ENCODE measurements around the gene HHLA2.

The HHLA2 gene

DNA sequence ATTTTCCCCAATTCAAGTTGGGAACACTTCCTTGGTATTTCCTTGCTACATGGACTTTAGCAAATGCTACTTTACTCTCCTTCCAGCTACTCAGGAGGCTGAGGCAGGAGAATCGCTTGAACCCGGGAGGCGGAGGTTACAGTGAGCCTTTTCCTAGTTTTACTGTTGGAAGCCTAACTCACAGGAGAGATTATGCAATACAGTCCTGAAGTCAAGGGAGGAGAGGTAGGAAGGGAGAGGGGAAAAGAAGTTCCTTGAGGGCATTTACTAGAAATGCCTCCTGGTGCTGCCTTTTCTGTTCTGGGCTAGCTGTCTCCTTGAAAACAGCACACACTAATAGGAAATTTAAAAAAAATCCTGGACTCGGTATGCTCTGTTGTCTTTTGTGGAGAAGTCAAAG lies 6.2 kb downstream of the HHLA2 start:
- no peak for ATAC-seq
- no peak for TF ChIP-seq SNAI2 (CRISPR knock-in tag; IDR thresholded peaks at IDR 0.05)
- no peak for TF ChIP-seq ZFP30 (CRISPR knock-in tag; IDR thresholded peaks at IDR 0.05)
- TF ChIP-seq CSDC2 (CRISPR knock-in tag; IDR thresholded peaks at IDR 0.05): no peak
- TF ChIP-seq, protein P1, sequence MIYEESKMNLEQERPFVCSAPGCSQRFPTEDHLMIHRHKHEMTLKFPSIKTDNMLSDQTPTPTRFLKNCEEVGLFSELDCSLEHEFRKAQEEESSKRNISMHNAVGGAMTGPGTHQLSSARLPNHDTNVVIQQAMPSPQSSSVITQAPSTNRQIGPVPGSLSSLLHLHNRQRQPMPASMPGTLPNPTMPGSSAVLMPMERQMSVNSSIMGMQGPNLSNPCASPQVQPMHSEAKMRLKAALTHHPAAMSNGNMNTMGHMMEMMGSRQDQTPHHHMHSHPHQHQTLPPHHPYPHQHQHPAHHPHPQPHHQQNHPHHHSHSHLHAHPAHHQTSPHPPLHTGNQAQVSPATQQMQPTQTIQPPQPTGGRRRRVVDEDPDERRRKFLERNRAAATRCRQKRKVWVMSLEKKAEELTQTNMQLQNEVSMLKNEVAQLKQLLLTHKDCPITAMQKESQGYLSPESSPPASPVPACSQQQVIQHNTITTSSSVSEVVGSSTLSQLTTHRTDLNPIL (CRISPR knock-in tag; IDR thresholded peaks at IDR 0.05; ENCODE audit: low read depth): no peak
- TF ChIP-seq ISL1 (CRISPR knock-in tag; IDR thresholded peaks at IDR 0.05): no peak
- TF ChIP-seq BACH2 (CRISPR knock-in tag; IDR thresholded peaks at IDR 0.05; ENCODE audit: borderline replicate concordance): no peak
- TF ChIP-seq, protein P2, sequence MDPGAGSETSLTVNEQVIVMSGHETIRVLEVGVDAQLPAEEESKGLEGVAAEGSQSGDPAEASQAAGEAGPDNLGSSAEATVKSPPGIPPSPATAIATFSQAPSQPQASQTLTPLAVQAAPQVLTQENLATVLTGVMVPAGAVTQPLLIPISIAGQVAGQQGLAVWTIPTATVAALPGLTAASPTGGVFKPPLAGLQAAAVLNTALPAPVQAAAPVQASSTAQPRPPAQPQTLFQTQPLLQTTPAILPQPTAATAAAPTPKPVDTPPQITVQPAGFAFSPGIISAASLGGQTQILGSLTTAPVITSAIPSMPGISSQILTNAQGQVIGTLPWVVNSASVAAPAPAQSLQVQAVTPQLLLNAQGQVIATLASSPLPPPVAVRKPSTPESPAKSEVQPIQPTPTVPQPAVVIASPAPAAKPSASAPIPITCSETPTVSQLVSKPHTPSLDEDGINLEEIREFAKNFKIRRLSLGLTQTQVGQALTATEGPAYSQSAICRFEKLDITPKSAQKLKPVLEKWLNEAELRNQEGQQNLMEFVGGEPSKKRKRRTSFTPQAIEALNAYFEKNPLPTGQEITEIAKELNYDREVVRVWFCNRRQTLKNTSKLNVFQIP (CRISPR knock-in tag; IDR thresholded peaks at IDR 0.05; ENCODE audit: borderline replicate concordance, low read depth): no peak
- no peak for TF ChIP-seq ESRRG (CRISPR knock-in tag; IDR thresholded peaks at IDR 0.05)
- TF ChIP-seq RARB (CRISPR knock-in tag; IDR thresholded peaks at IDR 0.05): no peak
- TF ChIP-seq, protein P3, sequence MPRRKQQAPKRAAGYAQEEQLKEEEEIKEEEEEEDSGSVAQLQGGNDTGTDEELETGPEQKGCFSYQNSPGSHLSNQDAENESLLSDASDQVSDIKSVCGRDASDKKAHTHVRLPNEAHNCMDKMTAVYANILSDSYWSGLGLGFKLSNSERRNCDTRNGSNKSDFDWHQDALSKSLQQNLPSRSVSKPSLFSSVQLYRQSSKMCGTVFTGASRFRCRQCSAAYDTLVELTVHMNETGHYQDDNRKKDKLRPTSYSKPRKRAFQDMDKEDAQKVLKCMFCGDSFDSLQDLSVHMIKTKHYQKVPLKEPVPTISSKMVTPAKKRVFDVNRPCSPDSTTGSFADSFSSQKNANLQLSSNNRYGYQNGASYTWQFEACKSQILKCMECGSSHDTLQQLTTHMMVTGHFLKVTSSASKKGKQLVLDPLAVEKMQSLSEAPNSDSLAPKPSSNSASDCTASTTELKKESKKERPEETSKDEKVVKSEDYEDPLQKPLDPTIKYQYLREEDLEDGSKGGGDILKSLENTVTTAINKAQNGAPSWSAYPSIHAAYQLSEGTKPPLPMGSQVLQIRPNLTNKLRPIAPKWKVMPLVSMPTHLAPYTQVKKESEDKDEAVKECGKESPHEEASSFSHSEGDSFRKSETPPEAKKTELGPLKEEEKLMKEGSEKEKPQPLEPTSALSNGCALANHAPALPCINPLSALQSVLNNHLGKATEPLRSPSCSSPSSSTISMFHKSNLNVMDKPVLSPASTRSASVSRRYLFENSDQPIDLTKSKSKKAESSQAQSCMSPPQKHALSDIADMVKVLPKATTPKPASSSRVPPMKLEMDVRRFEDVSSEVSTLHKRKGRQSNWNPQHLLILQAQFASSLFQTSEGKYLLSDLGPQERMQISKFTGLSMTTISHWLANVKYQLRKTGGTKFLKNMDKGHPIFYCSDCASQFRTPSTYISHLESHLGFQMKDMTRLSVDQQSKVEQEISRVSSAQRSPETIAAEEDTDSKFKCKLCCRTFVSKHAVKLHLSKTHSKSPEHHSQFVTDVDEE (CRISPR knock-in tag; IDR thresholded peaks at IDR 0.05): no peak
- TF ChIP-seq, protein P4, sequence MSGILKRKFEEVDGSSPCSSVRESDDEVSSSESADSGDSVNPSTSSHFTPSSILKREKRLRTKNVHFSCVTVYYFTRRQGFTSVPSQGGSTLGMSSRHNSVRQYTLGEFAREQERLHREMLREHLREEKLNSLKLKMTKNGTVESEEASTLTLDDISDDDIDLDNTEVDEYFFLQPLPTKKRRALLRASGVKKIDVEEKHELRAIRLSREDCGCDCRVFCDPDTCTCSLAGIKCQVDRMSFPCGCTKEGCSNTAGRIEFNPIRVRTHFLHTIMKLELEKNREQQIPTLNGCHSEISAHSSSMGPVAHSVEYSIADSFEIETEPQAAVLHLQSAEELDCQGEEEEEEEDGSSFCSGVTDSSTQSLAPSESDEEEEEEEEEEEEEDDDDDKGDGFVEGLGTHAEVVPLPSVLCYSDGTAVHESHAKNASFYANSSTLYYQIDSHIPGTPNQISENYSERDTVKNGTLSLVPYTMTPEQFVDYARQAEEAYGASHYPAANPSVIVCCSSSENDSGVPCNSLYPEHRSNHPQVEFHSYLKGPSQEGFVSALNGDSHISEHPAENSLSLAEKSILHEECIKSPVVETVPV (CRISPR knock-in tag; IDR thresholded peaks at IDR 0.05): no peak
- no peak for TF ChIP-seq ZNF565 (CRISPR knock-in tag; conservative IDR thresholded peaks at IDR 0.05; ENCODE audit: low read depth)
- no peak for TF ChIP-seq ZFP3 (CRISPR knock-in tag; IDR thresholded peaks at IDR 0.05)
- TF ChIP-seq GLIS3 (CRISPR knock-in tag; IDR thresholded peaks at IDR 0.05): no peak
- no peak for TF ChIP-seq OSR1 (CRISPR knock-in tag; IDR thresholded peaks at IDR 0.05)
- no peak for TF ChIP-seq ZNF70 (CRISPR knock-in tag; IDR thresholded peaks at IDR 0.05)

DNA sequence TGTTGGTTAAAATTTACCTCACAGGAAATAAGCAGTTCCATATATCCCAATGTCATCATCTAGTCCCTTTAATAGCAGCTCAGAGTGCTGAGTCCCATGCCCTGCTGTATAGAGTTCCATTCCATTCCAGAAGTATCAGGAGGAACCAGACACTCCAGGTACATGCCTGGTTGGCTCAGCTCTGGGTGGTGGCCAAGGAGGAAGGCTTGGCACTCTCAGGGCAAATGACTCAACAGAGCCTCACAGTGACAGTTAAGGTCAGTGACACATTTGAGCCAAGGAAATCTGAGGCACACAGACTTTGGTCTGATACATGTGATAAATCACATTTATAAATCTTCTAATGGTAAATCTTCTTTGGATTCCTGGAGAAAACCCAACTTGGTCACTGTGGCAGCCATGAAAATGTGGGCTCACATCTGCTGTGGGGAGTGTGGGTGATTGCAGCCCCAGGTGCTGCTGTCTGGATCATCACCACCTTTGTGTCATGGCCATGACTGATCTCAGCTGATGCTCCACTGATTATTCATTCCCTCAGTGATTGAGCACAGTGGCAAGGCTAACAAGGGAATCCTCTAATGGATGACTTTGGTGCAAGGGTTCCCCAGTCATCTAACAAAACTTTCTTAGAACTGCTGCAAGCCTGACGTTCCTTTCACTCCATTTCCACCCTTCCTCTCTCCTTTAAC lies 9.3 kb downstream of the HHLA2 start:
- ATAC-seq: no peak
- TF ChIP-seq ZNF8 (CRISPR knock-in tag; IDR thresholded peaks at IDR 0.05) (no peak), OSR1 (CRISPR knock-in tag; IDR thresholded peaks at IDR 0.05) (no peak), ARNTL (CRISPR knock-in tag; IDR thresholded peaks at IDR 0.05; ENCODE audit: borderline replicate concordance, low read depth) (no peak), ZFP3 (CRISPR knock-in tag; IDR thresholded peaks at IDR 0.05) (no peak), RARB (CRISPR knock-in tag; IDR thresholded peaks at IDR 0.05) (no peak), ZFP30 (CRISPR knock-in tag; IDR thresholded peaks at IDR 0.05) (no peak), ZC3H10 (CRISPR knock-in tag; IDR thresholded peaks at IDR 0.05) (no peak), GLIS3 (CRISPR knock-in tag; IDR thresholded peaks at IDR 0.05) (no peak), PPARA (CRISPR knock-in tag; IDR thresholded peaks at IDR 0.05; ENCODE audit: borderline replicate concordance) (no peak), ZNF565 (CRISPR knock-in tag; conservative IDR thresholded peaks at IDR 0.05; ENCODE audit: low read depth) (no peak), ISL1 (CRISPR knock-in tag; IDR thresholded peaks at IDR 0.05) (no peak), ESRRG (CRISPR knock-in tag; IDR thresholded peaks at IDR 0.05) (no peak), SNAI2 (CRISPR knock-in tag; IDR thresholded peaks at IDR 0.05) (no peak)
- TF ChIP-seq, protein P2 (CRISPR knock-in tag; IDR thresholded peaks at IDR 0.05; ENCODE audit: borderline replicate concordance, low read depth): no peak
- TF ChIP-seq, protein P4 (CRISPR knock-in tag; IDR thresholded peaks at IDR 0.05): no peak

Data from SK-N-SH treated with all-trans-retinoic acid at 6 μM for 48 hours (cell line).